Nephron progenitor cell (in vitro differentiated cells): ENCODE data around the gene TMEM139.
"Not testable (repeated sequence)": the region's sequence is repeated elsewhere in the genome, so short reads cannot be mapped to it uniquely, and the experiment has no call there.

ENCODE experiments used
- DNase-seq: peaks from one replicate; pipeline ENCODE4 v3.0.0; 2021
- H3K27ac Mint-ChIP-seq: 2 replicates; pipeline ENCODE4 v1.8.0; 2021; ENCODE audit warnings: mild to moderate bottlenecking, moderate library complexity, mixed read lengths
- H3K27me3 Mint-ChIP-seq: 2 replicates; pipeline ENCODE4 v1.8.0; 2021; ENCODE audit warnings: mild to moderate bottlenecking, low read depth, mixed read lengths; ENCODE audit not compliant: poor library complexity
- H3K36me3 Mint-ChIP-seq: 2 replicates; pipeline ENCODE4 v1.8.0; 2021; ENCODE audit warnings: low read depth, mixed read lengths
- H3K4me1 Mint-ChIP-seq: 2 replicates; pipeline ENCODE4 v1.8.0; 2021; ENCODE audit warnings: mixed read lengths
- H3K4me3 Mint-ChIP-seq: 2 replicates; pipeline ENCODE4 v1.8.0; 2021; ENCODE audit warnings: mild to moderate bottlenecking, moderate library complexity, mixed read lengths
- H3K9me3 Mint-ChIP-seq: 2 replicates; pipeline ENCODE4 v1.8.0; 2021; ENCODE audit warnings: mild to moderate bottlenecking, moderate library complexity, mixed read lengths
- CTCF ChIP-seq: fragments of 200-600 bp; sonication (generic); IDR thresholded peaks from 2 replicates; pipeline ENCODE4 v1.5.0; 2021; ENCODE audit warnings: antibody characterized with exemption

Gene TMEM139

GRCh38 chr7:143261901-143262300 is 22.9 kb upstream of the TMEM139 start:
- DNase-seq, result no peak
- TF ChIP-seq CTCF, result no peak
- Mint-ChIP-seq H3K36me3 (peaks cover 11% of the 10 kb centered on the region), H3K27ac (no peak overlapping the region), H3K4me1 (peaks cover 22% of the 10 kb centered on the region), H3K4me3 (peak overlapping the region; percentile 61), H3K27me3 (peaks cover 10% of the 10 kb centered on the region), H3K9me3 (no peaks in the 10 kb centered on the region)

GRCh38 chr7:143263266-143264195 is 21.2 kb upstream of the TMEM139 start, which contains the start of gene GSTK1:
TSS of gene GSTK1 (plus strand) at chr7:143263441. CDS start at chr7:143263514, 73 bp downstream.
- peak within 1 kb of the TSS; percentile 92 for H3K4me3 Mint-ChIP-seq
- DNase-seq, result peak; percentile 80
- H3K9me3 Mint-ChIP-seq, result no peaks in the 10 kb centered on the region
- H3K27ac Mint-ChIP-seq, result peak within 1 kb of the TSS; percentile 68
- peaks cover 22% of the 10 kb centered on the region for H3K4me1 Mint-ChIP-seq
- peaks cover 11% of the 10 kb centered on the region for H3K36me3 Mint-ChIP-seq
- TF ChIP-seq CTCF, result no peak
- peaks cover 10% of the 10 kb centered on the region for H3K27me3 Mint-ChIP-seq

- Mint-ChIP-seq H3K4me1 (peaks cover 22% of the 10 kb centered on the region), H3K4me3 (peak overlapping the region; percentile 92), H3K36me3 (peaks cover 11% of the 10 kb centered on the region)
- not testable (repeated sequence) for H3K27me3 Mint-ChIP-seq, H3K9me3 Mint-ChIP-seq, H3K27ac Mint-ChIP-seq, DNase-seq
Measured at GRCh38 chr7:143264196-143264568, 20.6 kb upstream of the TMEM139 start.

GRCh38 chr7:143265017-143265693 is 19.6 kb upstream of the TMEM139 start:
- H3K27ac Mint-ChIP-seq, result no peak overlapping the region
- no peak for TF ChIP-seq CTCF
- DNase-seq, result no peak
- H3K36me3 Mint-ChIP-seq, result peaks cover 18% of the 10 kb centered on the region
- no peaks in the 10 kb centered on the region for H3K9me3 Mint-ChIP-seq
- H3K4me1 Mint-ChIP-seq, result peaks cover 22% of the 10 kb centered on the region
- peak overlapping the region; percentile 13 for H3K4me3 Mint-ChIP-seq
- H3K27me3 Mint-ChIP-seq, result peaks cover 6% of the 10 kb centered on the region

GRCh38 chr7:143269251-143269650 is 15.5 kb upstream of the TMEM139 start:
- peaks cover 13% of the 10 kb centered on the region for H3K4me1 Mint-ChIP-seq
- no peaks in the 10 kb centered on the region for H3K9me3 Mint-ChIP-seq
- peak overlapping the region; percentile 73 for H3K27ac Mint-ChIP-seq
- H3K36me3 Mint-ChIP-seq, result peaks cover 23% of the 10 kb centered on the region
- no peak for TF ChIP-seq CTCF
- H3K4me3 Mint-ChIP-seq, result no peak overlapping the region
- no peak for DNase-seq
- no peaks in the 10 kb centered on the region for H3K27me3 Mint-ChIP-seq

- Mint-ChIP-seq H3K27ac (no peak overlapping the region), H3K4me3 (no peak overlapping the region), H3K27me3 (no peaks in the 10 kb centered on the region), H3K36me3 (peaks cover 12% of the 10 kb centered on the region), H3K9me3 (no peaks in the 10 kb centered on the region), H3K4me1 (no peaks in the 10 kb centered on the region)
- TF ChIP-seq CTCF, result no peak
- DNase-seq, result no peak
Measured at GRCh38 chr7:143271240-143271639, 13.5 kb upstream of the TMEM139 start.
